Measurements from ENCODE around the gene CDH23.

Gene CDH23

GRCh38 chr10:71683301-71683700 is 286.6 kb downstream of the CDH23 start:
- TF ChIP-seq ZFX (IDR thresholded peaks at IDR 0.05; ENCODE audit: borderline replicate concordance) (no peak), CTCF (IDR thresholded peaks at IDR 0.05) (no peak)

GRCh38 chr10:71684356-71685173 is 287.8 kb downstream of the CDH23 start:
- H3K27ac ChIP-seq: no peak overlapping the region
- TF ChIP-seq CTCF (IDR thresholded peaks at IDR 0.05) (0 out of 2 replicates have a peak, but pooled peaks have one; percentile 8), ZFX (IDR thresholded peaks at IDR 0.05; ENCODE audit: borderline replicate concordance) (no peak)

More at GRCh38 chr10:71683301-71683700, 286.6 kb downstream of the CDH23 start:
- no peak overlapping the region for H3K27ac ChIP-seq

GRCh38 chr10:71685554-71686232 is 289.0 kb downstream of the CDH23 start:
- TF ChIP-seq ZFX (IDR thresholded peaks at IDR 0.05; ENCODE audit: borderline replicate concordance) (no peak), CTCF (IDR thresholded peaks at IDR 0.05) (no peak)
- no peak overlapping the region for H3K27ac ChIP-seq

- TF ChIP-seq CTCF (IDR thresholded peaks at IDR 0.05): no peak
- H3K27ac ChIP-seq: no peak overlapping the region
Measured at GRCh38 chr10:71687077-71687476, 290.4 kb downstream of the CDH23 start.

GRCh38 chr10:71687480-71687879 is 290.8 kb downstream of the CDH23 start:
- TF ChIP-seq CTCF (IDR thresholded peaks at IDR 0.05) (no peak), ZFX (IDR thresholded peaks at IDR 0.05; ENCODE audit: borderline replicate concordance) (no peak)
- H3K27ac ChIP-seq: no peak overlapping the region

GRCh38 chr10:71688256-71688655 is 291.5 kb downstream of the CDH23 start:
- TF ChIP-seq CTCF (IDR thresholded peaks at IDR 0.05): no peak
- TF ChIP-seq ZFX (IDR thresholded peaks at IDR 0.05; ENCODE audit: borderline replicate concordance): no peak

More at GRCh38 chr10:71688256-71688655, 291.5 kb downstream of the CDH23 start:
- no peak overlapping the region for H3K27ac ChIP-seq

Measured in 22Rv1 (cell line).